ENCODE results near the gene CD81. TPM values are rescaled to one million over a fixed set of nuclear protein-coding genes. Genes with fewer than 3 reads are reported as not detected.

CD81 gene
- total and polyA plus RNA-seq, 10 of the 15 experiments (the other 5 are each of a cell fraction or from before 2014, with no cell fraction given), result 2.0 to 145 (median 57.2) TPM

DNA sequence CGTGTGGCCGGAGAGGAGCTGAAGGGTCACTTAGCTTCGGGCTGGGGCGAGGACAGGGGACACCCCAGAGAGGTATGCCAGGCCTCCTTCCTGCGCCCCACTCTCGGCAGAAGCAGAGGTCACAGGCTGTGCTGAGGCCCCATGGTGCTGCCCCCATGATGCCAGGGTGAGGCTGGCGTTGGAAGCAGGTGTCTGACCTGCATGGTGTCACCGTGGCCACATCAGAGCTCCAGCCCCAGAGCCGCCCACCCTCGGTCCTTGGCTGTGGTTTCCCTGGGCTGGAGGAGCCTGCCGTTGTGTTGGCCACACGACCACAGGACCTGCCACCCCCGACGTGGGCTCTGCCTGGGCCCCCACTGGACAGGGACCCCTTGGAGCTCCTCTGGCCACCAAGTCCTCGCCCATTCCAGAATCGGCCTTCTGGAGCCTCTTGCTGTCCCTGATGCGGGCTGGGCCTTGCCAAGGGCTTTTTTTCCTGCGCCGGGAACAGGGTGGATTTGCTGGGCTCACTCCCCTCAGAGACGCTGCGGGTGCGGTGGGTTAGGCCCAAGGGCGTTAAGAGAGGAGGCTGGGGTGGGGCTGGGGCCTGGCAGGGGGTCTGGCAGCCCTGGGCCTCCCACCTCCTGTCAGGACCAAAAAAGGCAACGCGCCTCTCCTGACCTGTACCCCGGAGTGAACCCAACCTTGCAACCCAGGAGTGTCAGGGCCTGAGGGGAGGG is 15.3 kb downstream of the CD81 start:
- CTCF ChIA-PET, result no interaction called here
- no peak overlapping the region for H3K4me2 ChIP-seq (ENCODE audit: control insufficient read depth, insufficient read depth)

DNA sequence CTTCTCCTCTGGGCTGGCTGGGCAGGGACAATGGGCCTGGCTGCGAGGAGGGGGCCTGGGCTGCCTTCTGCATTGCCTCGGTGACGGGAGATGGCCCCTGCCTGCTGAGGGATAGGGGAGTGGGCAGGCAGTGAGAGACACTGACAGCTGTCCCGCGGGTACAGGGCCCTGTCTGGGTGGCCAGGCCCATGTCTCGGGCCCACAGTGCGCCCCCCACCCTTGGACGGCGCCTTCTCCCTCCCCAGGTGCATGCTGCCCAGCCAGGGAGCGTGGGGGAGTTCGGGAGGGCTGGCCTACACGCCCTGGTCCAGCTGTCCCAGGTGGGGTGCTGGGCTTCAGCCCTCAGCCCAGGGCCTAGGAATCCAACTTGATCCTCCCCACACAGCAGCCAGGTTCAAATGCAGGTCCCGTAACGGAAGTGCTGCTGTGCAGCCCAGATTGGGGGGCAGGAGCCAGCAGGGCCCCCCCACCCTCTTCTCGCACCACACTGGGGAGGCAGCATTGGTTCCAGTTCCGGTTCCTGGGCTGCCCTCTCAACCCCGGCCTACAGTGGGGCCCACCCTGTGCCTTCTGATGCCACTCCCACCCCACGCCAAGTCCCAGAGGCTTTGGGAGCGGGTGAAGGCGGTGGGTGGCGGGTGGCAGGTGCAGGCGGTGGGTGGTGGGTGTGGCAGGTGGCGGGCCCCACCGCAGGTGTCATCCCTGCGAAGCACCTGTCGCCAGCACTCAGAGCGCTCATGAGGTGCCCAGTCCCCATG is 16.2 kb downstream of the CD81 start:
- ChIA-PET SMC1A (ENCODE audit: uncharacterized antibody, unreplicated experiment) (no interaction called here), POLR2A (no interaction called here), CTCF (no interaction called here)

More for the DNA sequence above, 15.3 kb downstream of the CD81 start:
- Histone ChIP-seq H3K4me1 (ENCODE audit: control insufficient read depth, insufficient read depth, low read length) (peaks cover 51% of the 10 kb centered on the region), H3K4me3 (no peak overlapping the region), H3K9ac (ENCODE audit: control insufficient read depth, insufficient read depth, low read length) (no peak overlapping the region), H2AFZ (ENCODE audit: control insufficient read depth, low read depth, low read length) (no peak overlapping the region), H3K36me3 (ENCODE audit: control insufficient read depth in 2 of 2, insufficient read depth in 2 of 2, low read length in 1 of 2) (peaks cover 0 to 57% of the 10 kb centered on the region in 2 experiments; a peak in 3 of 4 replicates), H3K79me2 (ENCODE audit: control insufficient read depth, insufficient read depth, low read length) (peaks cover 32% of the 10 kb centered on the region), H3K27me3 (replicated peaks in 1 of 2; ENCODE audit: control insufficient read depth in 2 of 2, insufficient read depth in 2 of 2, low read length in 1 of 2) (no peaks in the 10 kb centered on the region), H3K27ac (ENCODE audit: control insufficient read depth, insufficient read depth) (no peak overlapping the region), H3K9me3 (replicated peaks; ENCODE audit: control insufficient read depth, insufficient read depth, low read length) (no peaks in the 10 kb centered on the region), H4K20me1 (ENCODE audit: control insufficient read depth, insufficient read depth) (peaks cover 3% of the 10 kb centered on the region; the same call in 1 of the 2 replicates)
- DNase-seq (ENCODE audit: low read depth, low spot score) (no peak), FAIRE-seq (no peak), ATAC-seq (no peak)
- intact Hi-C loops (cut with micrococcal nuclease; ENCODE audit: unreplicated experiment), result no loop called here
- in situ Hi-C loops (cut with MboI), result loop anchor here (25.0 kb wide), 1 partner anchor 1580 kb away; the partner anchor contains the start of genes PIDD1, PNPLA2 and RPLP2
- ChIA-PET RAD21 (ENCODE audit: unreplicated experiment) (no interaction called here), POLR2A (no interaction called here), SMC1A (ENCODE audit: uncharacterized antibody, unreplicated experiment) (no interaction called here)
- TF ChIP-seq YBX1 (IDR thresholded peaks at IDR 0.05) (no peak), SP1 (IDR thresholded peaks at IDR 0.05; ENCODE audit: low read depth, low read length) (no peak), PAX5 (IDR thresholded peaks at IDR 0.05; ENCODE audit: borderline replicate concordance, low read depth, low read length) (no peak)
- WGBS (ENCODE audit: insufficient coverage, insufficient replicate concordance, low lambda C conversion rate, missing lambda C conversion rate), result 67% methylated on average over 25 of the region's 26 CpGs
- BruUV-seq (replicated peaks), result no TSS peak

More for the DNA sequence above, 16.2 kb downstream of the CD81 start:
- peaks cover 23% of the 10 kb centered on the region for H3K79me2 ChIP-seq (ENCODE audit: control insufficient read depth, insufficient read depth, low read length)
- in situ Hi-C loops (cut with MboI) (loop anchor here (25.0 kb wide), 1 partner anchor 1581 kb away; the partner anchor contains the start of genes PIDD1, PNPLA2 and RPLP2), intact Hi-C loops (cut with micrococcal nuclease; ENCODE audit: unreplicated experiment) (no loop called here)
- TF ChIP-seq TARDBP (IDR thresholded peaks at IDR 0.05; ENCODE audit: borderline replicate concordance) (no peak), EGR1 (IDR thresholded peaks at IDR 0.05; ENCODE audit: borderline replicate concordance in 1 of 2, low read depth in 2 of 2, low read length in 2 of 2) (0 out of 3 replicates have a peak, but pooled peaks of 1 of the 2 experiments have one; percentile 1), TAF1 (IDR thresholded peaks at IDR 0.05; ENCODE audit: borderline replicate concordance, low read depth, low read length) (0 out of 2 replicates have a peak, but pooled peaks have one; percentile 17), SRF (IDR thresholded peaks at IDR 0.05; ENCODE audit: low read depth in 2 of 2, low read length in 2 of 2) (peak in 1 of 2 experiments; percentile 53; a peak in 1 of 4 replicates), POLR2A (IDR thresholded peaks at IDR 0.05; ENCODE audit: low read depth, low read length) (peak; percentile 26; the same call in 1 of the 2 replicates), SMC3 (IDR thresholded peaks at IDR 0.05; ENCODE audit: borderline replicate concordance, low read length) (no peak), JUND (IDR thresholded peaks at IDR 0.05; ENCODE audit: low read depth, low read length) (no peak), IKZF1 (conservative IDR thresholded peaks at IDR 0.05) (no peak), TCF3 (IDR thresholded peaks at IDR 0.05; ENCODE audit: borderline replicate concordance, insufficient read depth, low read depth, low read length) (0 out of 2 replicates have a peak, but pooled peaks have one; percentile 10), NFXL1 (IDR thresholded peaks at IDR 0.05; ENCODE audit: borderline replicate concordance) (no peak), NFYA (IDR thresholded peaks at IDR 0.05; ENCODE audit: borderline replicate concordance, low read depth, low read length) (no peak), RELA (IDR thresholded peaks at IDR 0.05; ENCODE audit: borderline replicate concordance, partially characterized antibody) (no peak)
- TF ChIP-seq, protein P1, sequence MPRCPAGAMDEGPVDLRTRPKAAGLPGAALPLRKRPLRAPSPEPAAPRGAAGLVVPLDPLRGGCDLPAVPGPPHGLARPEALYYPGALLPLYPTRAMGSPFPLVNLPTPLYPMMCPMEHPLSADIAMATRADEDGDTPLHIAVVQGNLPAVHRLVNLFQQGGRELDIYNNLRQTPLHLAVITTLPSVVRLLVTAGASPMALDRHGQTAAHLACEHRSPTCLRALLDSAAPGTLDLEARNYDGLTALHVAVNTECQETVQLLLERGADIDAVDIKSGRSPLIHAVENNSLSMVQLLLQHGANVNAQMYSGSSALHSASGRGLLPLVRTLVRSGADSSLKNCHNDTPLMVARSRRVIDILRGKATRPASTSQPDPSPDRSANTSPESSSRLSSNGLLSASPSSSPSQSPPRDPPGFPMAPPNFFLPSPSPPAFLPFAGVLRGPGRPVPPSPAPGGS (IDR thresholded peaks at IDR 0.05; ENCODE audit: borderline replicate concordance, insufficient read depth, low read depth, low read length, poor library complexity, severe bottlenecking), result no peak
- BruUV-seq (replicated peaks), result no TSS peak
- no peaks in the 10 kb centered on the region; the same call in 1 of the 2 replicates for H4K20me1 ChIP-seq (ENCODE audit: control insufficient read depth, insufficient read depth)
- no peak overlapping the region for H3K27ac ChIP-seq (ENCODE audit: control insufficient read depth, insufficient read depth)
- no peak for FAIRE-seq
- peaks cover 0 to 57% of the 10 kb centered on the region in 2 experiments; a peak in 3 of 4 replicates for H3K36me3 ChIP-seq (ENCODE audit: control insufficient read depth in 2 of 2, insufficient read depth in 2 of 2, low read length in 1 of 2)
- no peak overlapping the region for H2AFZ ChIP-seq (ENCODE audit: control insufficient read depth, low read depth, low read length)
- H3K4me1 ChIP-seq (ENCODE audit: control insufficient read depth, insufficient read depth, low read length), result peaks cover 42% of the 10 kb centered on the region
- DNase-seq (ENCODE audit: low read depth, low spot score), result no peak
- H3K4me2 ChIP-seq (ENCODE audit: control insufficient read depth, insufficient read depth), result peak overlapping the region; percentile 48; the same call in 1 of the 2 replicates
- WGBS (ENCODE audit: insufficient coverage, insufficient replicate concordance, low lambda C conversion rate, missing lambda C conversion rate), result 41% methylated on average over 27 of the region's 27 CpGs
- RAD21 ChIA-PET (ENCODE audit: unreplicated experiment), result no interaction called here
- no peak; the same call in 2 of the 3 replicates for ATAC-seq
- H3K27me3 ChIP-seq (replicated peaks in 1 of 2; ENCODE audit: control insufficient read depth in 2 of 2, insufficient read depth in 2 of 2, low read length in 1 of 2), result no peaks in the 10 kb centered on the region
- H3K9ac ChIP-seq (ENCODE audit: control insufficient read depth, insufficient read depth, low read length), result no peak overlapping the region
- no peaks in the 10 kb centered on the region for H3K9me3 ChIP-seq (replicated peaks; ENCODE audit: control insufficient read depth, insufficient read depth, low read length)
- no peak overlapping the region for H3K4me3 ChIP-seq

Data from GM12878 (cell line).